HG03378 (cell line): ENCODE data around the gene ADAMTS17.
"Not testable (repeated sequence)": the region's sequence is repeated elsewhere in the genome, so short reads cannot be mapped to it uniquely, and the experiment has no call there.

Source experiments
- ATAC-seq: cut with Tn5 transposase; IDR thresholded peaks from one replicate; pipeline ENCODE4 v1.9.1; 2021; ENCODE audit warnings: mild to moderate bottlenecking, moderate library complexity; ENCODE audit not compliant: unreplicated experiment

ADAMTS17 gene

DNA sequence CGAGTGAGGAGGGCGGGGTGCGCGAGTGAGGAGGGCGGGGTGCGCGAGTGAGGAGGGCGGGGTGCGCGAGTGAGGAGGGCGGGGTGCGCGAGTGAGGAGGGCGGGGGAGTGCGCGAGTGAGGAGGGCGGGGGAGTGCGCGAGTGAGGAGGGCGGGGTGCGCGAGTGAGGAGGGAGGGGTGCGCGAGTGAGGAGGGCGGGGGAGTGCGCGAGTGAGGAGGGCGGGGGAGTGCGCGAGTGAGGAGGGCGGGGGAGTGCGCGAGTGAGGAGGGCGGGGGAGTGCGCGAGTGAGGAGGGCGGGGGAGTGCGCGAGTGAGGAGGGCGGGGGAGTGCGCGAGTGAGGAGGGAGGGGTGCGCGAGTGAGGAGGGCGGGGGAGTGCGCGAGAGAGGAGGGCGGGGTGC is 415.2 kb downstream of the ADAMTS17 start:
- not testable (repeated sequence) for ATAC-seq

DNA sequence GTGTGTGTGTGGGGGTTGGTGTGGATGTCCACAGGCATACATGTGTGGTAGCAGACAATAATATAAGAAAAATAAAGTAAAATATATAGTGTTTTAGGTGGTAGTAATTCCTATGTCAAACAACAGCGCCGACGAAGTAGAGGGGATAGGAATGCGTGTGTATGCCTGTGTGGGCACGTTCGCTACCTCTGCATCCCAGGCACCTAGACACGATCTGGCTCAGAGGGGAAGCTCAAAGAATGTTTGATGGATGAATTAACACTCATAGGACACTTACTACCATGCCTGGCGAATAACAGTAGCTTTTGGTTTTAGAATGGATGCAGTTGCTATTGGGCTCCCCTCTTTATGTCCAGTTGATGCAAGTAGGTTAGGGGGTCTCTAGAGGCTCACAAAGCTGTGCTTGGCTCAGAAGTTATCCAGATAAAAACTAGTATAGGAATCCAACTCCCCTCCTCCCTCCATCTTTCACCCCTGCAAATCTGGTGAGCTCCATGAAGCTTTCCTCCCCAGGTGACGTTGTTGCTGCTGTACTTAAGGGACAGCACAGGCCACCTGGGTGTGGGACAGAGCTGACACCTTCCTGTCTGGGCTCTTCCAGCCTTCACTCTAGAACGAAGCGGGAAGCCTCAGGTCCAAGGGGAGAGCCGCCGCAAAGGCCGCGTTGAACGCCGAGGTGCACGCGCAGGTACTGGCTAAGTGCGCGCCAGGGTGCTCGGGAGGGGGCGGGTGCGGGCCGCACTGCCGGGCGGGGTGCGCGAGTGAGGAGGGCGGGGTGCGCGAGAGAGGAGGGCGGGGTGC is 415.9 kb downstream of the ADAMTS17 start:
- no peak for ATAC-seq

DNA sequence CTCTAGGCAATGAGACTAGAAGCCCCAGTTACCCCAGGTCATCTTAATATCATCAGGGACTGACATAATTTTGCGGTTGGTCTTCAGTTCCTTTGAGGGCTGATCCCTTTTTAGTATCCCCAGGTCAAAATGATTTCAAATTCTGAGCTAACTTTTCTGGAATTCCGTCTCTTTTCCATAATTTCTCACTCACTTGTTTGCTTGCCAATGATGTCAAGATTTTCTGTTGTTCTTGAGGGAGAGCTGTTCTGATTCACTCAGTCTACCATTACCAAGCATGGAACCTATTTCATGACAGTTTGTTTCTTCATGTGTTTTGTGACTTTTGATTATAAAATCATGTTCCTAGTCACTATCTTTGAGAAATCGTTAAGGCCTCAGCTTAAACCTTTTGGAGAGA is 418.1 kb downstream of the ADAMTS17 start:
- ATAC-seq, result no peak
